Memory B cell (primary cell): ENCODE data around the gene SHISA4.

Experiments
- ATAC-seq: fragments of 150-1000 bp; cut with Tn5 transposase; 2 replicates; pipeline ENCODE4 v1.10.0; 2021; ENCODE audit warnings: low read depth, mild to moderate bottlenecking, moderate library complexity
- DNase-seq, 2 donors: peaks; one replicate each; pipeline ENCODE4 v3.0.0; 2022; ENCODE audit warnings: low spot score in 2 of 2
- H3K27ac Mint-ChIP-seq: one replicate; pipeline ENCODE4 v1.8.0; 2022; ENCODE audit warnings: mild to moderate bottlenecking, moderate library complexity, mixed read lengths
- H3K27me3 Mint-ChIP-seq: one replicate; pipeline ENCODE4 v1.8.0; 2022; ENCODE audit warnings: mixed read lengths
- H3K36me3 Mint-ChIP-seq: one replicate; pipeline ENCODE4 v1.8.0; 2022; ENCODE audit warnings: mild to moderate bottlenecking, mixed read lengths
- H3K4me1 Mint-ChIP-seq: one replicate; pipeline ENCODE4 v1.8.0; 2022; ENCODE audit warnings: mixed read lengths
- H3K4me3 Mint-ChIP-seq: one replicate; pipeline ENCODE4 v1.8.0; 2022; ENCODE audit warnings: mild to moderate bottlenecking, moderate library complexity, mixed read lengths
- H3K9me3 Mint-ChIP-seq: one replicate; pipeline ENCODE4 v1.8.0; 2022; ENCODE audit warnings: mixed read lengths

The SHISA4 gene

DNA sequence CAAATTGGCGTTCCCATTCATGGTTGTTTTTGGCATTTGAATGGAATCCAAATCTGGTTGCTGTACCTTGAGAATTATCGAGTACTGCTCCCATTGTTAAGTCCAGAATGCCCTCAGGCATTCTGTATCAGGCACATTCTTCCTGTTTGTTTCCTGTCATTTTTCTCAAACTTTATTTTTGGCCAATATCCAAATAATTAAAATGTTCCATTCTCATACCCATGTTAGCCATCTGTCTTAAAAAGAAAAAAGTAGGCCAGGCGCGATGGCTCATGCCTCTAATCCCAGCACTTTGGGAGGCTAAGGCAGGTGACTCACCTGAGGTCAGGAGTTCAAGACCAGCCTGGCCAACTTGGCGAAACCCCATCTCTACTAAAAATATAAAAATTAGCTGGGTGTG is 29.3 kb upstream of the SHISA4 start:
- Mint-ChIP-seq H3K9me3 (no peaks in the 10 kb centered on the region), H3K4me1 (no peaks in the 10 kb centered on the region), H3K27ac (no peak overlapping the region), H3K4me3 (no peak overlapping the region), H3K36me3 (peaks cover 41% of the 10 kb centered on the region), H3K27me3 (no peaks in the 10 kb centered on the region)
- DNase-seq (no peak), ATAC-seq (no peak)

DNA sequence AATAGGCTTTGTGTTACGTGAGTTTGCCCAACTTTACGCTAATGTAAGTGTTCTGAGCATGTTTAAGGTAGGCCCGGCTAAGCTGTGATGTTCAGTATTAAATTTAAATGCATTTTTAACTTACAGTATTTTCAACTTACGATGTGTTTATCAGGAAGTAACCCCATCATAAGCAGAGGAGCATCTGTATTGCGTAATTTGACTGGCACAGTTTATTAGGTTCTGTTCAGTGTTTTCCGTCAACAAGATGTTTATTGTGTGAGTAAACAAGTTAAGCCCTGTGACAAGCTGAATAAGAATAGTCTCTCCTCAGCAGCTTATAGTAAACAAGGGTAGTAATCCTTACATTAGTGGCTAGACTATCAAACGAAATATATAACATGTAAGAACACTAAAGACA is 27.2 kb upstream of the SHISA4 start:
- H3K4me1 Mint-ChIP-seq: no peaks in the 10 kb centered on the region
- H3K9me3 Mint-ChIP-seq: no peaks in the 10 kb centered on the region
- peaks cover 36% of the 10 kb centered on the region for H3K36me3 Mint-ChIP-seq
- ATAC-seq (no peak), DNase-seq (no peak)
- no peaks in the 10 kb centered on the region for H3K27me3 Mint-ChIP-seq
- no peak overlapping the region for H3K27ac Mint-ChIP-seq
- H3K4me3 Mint-ChIP-seq: no peak overlapping the region

DNA sequence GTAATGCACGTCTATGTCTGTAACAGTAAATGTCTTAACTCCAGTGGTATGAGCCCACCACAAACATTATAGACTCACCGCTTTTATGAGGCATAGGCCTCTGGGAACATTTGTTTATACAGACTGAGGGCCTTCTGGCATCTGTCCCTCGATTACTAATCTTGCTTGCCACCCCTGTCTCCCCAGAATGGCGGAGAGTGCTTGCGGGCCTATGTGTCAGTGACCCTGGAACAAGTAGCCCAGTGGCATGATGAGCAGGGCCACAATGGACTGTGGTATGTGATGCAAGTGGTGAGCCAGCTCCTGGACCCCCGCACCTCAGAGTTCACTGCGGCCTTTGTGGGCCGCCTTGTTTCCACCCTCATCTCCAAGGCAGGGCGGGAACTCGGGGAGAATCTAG is 18.3 kb upstream of the SHISA4 start:
- Mint-ChIP-seq H3K36me3 (peaks cover 48% of the 10 kb centered on the region), H3K27me3 (no peaks in the 10 kb centered on the region), H3K9me3 (no peaks in the 10 kb centered on the region), H3K4me1 (no peaks in the 10 kb centered on the region), H3K27ac (no peak overlapping the region), H3K4me3 (no peak overlapping the region)
- ATAC-seq (no peak), DNase-seq (no peak)

DNA sequence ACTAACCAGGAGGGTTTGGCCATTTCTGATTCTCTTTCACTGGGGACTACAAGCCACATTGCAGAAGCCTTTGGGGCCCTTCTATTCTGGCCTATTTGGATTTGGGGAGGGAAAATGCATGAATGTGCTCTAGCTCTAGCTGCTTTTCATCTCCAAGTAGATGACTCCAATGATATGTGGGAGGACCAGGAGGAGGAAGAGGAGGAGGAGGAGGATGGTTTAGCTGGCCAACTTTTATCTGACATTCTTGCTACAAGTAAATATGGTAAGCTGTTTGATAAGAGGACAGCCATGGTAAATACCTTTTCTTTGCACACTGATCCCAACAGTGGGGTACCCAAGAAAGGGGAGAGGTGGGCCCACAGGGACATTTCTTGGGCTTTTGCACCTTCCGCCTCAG is 14.0 kb upstream of the SHISA4 start:
- H3K27ac Mint-ChIP-seq: no peak overlapping the region
- DNase-seq (no peak), ATAC-seq (no peak)
- H3K4me3 Mint-ChIP-seq: no peak overlapping the region
- no peaks in the 10 kb centered on the region for H3K9me3 Mint-ChIP-seq
- H3K36me3 Mint-ChIP-seq: peaks cover 40% of the 10 kb centered on the region
- no peaks in the 10 kb centered on the region for H3K27me3 Mint-ChIP-seq
- no peaks in the 10 kb centered on the region for H3K4me1 Mint-ChIP-seq

DNA sequence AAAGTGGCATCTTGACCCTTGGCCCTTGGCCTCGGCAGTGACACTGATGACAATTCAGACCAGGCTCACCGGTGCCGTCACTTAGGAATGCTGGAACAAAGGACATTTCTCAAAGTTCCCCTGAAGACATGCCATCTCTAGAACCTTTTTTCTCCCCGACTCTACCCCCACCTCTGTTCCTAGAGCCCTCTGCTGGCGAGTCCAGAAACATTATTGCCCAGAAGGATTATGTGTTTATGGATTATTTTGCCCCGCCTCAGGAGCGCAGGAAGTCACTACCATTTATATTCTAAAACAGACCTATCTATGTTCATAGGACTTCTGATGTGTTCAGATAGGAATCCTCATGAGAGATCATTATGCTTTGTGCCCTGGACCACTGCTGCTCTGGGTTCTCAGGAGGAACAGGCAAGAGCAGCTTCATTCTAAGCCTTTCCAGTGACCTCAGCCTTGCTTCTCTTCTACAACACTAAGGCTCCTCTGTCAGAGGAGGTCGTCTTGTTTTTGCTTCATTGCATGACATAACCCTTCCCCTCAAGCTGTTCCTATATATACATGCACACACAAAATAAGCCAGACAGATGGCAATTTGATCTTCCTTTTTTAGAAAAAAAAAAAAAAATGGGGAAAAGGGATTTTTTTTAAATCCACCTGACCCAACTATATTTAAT is 12.4 kb upstream of the SHISA4 start:
- DNase-seq: no peak
- peak overlapping the region; percentile 75 for H3K27ac Mint-ChIP-seq
- no peak for ATAC-seq
- peaks cover 33% of the 10 kb centered on the region for H3K36me3 Mint-ChIP-seq
- no peak overlapping the region for H3K4me3 Mint-ChIP-seq
- H3K27me3 Mint-ChIP-seq: no peaks in the 10 kb centered on the region
- no peaks in the 10 kb centered on the region for H3K9me3 Mint-ChIP-seq
- no peaks in the 10 kb centered on the region for H3K4me1 Mint-ChIP-seq

DNA sequence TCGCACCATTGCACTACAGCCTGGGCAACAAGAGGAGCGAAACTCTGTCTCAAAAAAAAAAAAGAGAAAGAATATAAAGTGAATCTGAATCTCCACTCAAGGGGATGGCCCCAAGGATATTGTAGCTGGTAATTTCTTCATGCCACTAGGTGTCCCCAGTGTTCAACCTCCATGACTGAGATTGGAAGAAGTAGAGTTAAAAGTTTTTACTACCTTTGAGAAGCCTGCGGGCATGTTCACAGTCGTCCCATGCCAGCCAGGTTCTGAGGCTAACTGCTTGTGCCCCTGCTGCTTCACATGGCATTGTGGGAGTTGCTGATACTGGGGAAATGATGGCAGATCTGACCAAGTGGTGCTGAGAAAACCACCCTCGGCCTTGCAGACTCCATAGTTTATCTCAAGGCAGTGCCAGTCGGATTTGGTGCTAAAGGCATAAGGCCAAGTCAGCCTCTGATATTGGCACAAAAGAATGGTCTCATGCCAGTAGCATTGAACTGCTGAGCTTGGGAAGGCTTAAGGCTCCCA is 10.8 kb upstream of the SHISA4 start:
- peaks cover 2% of the 10 kb centered on the region for H3K4me1 Mint-ChIP-seq
- DNase-seq: no peak
- H3K27me3 Mint-ChIP-seq: no peaks in the 10 kb centered on the region
- no peak overlapping the region for H3K4me3 Mint-ChIP-seq
- H3K9me3 Mint-ChIP-seq: no peaks in the 10 kb centered on the region
- peaks cover 20% of the 10 kb centered on the region for H3K36me3 Mint-ChIP-seq
- H3K27ac Mint-ChIP-seq: no peak overlapping the region
- no peak for ATAC-seq

DNA sequence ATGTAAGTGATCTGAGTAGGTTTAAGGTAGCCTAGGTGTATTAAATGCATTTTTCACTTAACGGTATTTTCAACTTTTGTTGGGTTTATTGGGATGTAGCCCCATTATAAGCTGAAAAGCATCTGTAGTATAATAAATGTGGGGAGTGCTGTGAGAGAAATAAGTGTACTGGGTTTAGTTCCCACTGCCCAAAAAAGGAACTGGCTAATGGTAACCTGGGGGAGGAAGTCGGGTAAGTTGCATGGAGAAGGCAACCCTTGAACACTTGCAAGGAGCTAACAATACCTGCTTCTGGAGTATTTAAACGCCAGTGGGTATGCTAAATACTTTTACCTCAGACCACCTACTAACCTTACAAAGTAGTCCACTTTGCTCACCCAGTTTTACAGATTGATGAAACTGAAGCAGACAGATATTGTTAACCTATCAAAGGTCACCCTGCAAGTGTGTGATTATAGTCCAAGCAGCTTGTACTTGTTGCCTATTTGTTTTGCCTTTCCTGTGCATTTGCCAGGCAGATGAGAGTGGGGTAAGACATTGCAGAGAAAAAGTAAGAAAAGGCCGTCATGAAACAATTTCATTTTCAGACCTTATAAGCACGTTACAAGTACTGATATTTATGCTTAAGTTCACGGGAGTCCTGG is 7.6 kb upstream of the SHISA4 start:
- Mint-ChIP-seq H3K36me3 (peaks cover 7% of the 10 kb centered on the region), H3K4me3 (no peak overlapping the region), H3K9me3 (no peaks in the 10 kb centered on the region), H3K27ac (no peak overlapping the region), H3K27me3 (no peaks in the 10 kb centered on the region), H3K4me1 (peaks cover 15% of the 10 kb centered on the region)
- no peak for ATAC-seq
- no peak for DNase-seq

DNA sequence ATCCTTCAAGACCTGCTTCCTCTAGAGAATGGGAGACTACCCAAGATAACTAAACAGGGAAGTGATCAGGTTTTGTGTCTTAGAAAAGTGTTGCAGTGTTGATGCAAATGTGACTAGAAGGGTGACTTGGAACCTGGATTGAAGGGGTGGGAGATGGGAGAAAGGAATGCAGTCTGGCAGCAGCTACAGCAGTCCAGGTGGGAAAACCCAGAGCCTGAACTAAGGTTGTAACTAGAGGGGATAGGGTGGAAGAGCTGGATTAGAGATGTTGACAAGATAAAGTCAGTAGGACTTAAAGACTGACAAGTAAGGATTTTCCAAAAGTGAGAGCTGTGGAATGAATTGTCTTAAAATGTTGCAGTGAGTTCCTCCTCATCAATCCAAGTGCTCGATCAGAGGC is 7.1 kb upstream of the SHISA4 start:
- Mint-ChIP-seq H3K36me3 (peaks cover 4% of the 10 kb centered on the region), H3K27me3 (peaks cover 1% of the 10 kb centered on the region), H3K4me1 (peaks cover 15% of the 10 kb centered on the region), H3K4me3 (no peak overlapping the region), H3K27ac (no peak overlapping the region), H3K9me3 (no peaks in the 10 kb centered on the region)
- DNase-seq (no peak), ATAC-seq (no peak)

DNA sequence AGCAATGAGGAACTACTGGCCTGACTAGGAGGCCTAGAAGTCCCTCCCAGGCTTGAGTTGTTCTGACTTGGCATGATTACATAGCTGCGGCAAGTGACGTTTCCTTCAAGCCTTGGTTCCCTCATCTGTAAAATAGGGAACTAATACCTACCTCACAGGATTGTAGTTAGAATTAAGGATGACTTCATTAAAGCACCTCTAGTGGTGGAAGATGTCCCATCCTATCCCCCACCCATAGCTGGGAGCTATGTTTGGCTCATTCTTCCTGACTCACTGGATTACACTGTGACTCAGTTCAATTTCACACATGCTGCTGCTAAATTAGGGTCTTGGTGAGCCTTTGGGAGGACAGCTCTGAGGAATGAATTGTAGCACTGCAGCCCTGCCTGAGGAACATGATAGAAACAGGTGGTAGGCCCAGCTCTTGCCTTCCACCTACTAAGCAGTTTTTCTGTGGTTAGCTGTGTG is 6.0 kb upstream of the SHISA4 start:
- Mint-ChIP-seq H3K4me3 (no peak overlapping the region), H3K36me3 (no peaks in the 10 kb centered on the region), H3K27me3 (peaks cover 10% of the 10 kb centered on the region), H3K27ac (no peak overlapping the region), H3K9me3 (no peaks in the 10 kb centered on the region), H3K4me1 (peaks cover 15% of the 10 kb centered on the region)
- DNase-seq (peak in 1 of 2 donors; percentile 41), ATAC-seq (peak; percentile 93)

DNA sequence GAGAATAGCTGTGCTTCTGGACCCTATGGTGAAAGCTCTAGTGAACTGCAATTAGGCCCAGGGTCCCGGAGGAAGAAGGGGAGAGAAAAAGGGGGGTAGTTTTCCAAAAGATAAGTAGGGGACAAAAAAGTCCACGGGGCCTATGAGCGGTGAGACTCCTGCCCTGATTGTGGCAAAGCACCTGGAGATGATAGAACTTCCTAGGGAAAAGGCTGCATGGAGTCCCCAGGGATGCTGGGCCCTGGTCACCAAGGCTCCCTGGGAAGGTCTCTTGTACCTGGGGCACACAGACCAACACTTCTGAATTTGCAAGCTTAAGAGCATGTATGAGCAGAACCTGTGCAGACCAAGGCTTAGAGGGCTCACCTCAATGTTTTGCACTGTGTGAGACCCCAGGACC is 5.4 kb upstream of the SHISA4 start:
- peaks cover 13% of the 10 kb centered on the region for H3K27me3 Mint-ChIP-seq
- DNase-seq (no peak), ATAC-seq (no peak)
- no peaks in the 10 kb centered on the region for H3K9me3 Mint-ChIP-seq
- H3K4me3 Mint-ChIP-seq: no peak overlapping the region
- H3K4me1 Mint-ChIP-seq: peaks cover 15% of the 10 kb centered on the region
- H3K27ac Mint-ChIP-seq: no peak overlapping the region
- H3K36me3 Mint-ChIP-seq: no peaks in the 10 kb centered on the region

DNA sequence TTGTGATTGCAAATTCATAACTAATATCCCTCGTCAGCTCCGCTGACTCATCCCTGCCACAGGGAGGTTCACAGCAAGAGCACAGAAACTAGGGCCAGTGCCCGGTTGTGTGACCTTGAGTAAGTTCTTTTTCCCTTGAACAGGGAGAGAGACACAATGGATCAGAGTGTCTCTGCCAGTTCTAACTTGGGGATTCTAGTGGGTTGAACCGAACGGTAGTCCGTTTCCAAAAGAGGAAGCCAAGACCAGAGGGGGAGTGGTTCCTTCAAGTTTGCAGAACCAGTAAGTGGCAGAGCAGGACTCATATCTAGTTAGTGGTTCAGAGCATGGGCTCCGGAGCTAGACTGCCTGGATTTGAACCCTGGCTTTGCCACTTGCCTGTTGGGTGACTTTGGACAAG is 4.9 kb upstream of the SHISA4 start:
- Mint-ChIP-seq H3K9me3 (no peaks in the 10 kb centered on the region), H3K27ac (no peak overlapping the region), H3K27me3 (peaks cover 13% of the 10 kb centered on the region), H3K36me3 (no peaks in the 10 kb centered on the region), H3K4me3 (no peak overlapping the region), H3K4me1 (peaks cover 15% of the 10 kb centered on the region)
- DNase-seq: peak in 1 of 2 donors; percentile 29
- ATAC-seq: peak; percentile 45

DNA sequence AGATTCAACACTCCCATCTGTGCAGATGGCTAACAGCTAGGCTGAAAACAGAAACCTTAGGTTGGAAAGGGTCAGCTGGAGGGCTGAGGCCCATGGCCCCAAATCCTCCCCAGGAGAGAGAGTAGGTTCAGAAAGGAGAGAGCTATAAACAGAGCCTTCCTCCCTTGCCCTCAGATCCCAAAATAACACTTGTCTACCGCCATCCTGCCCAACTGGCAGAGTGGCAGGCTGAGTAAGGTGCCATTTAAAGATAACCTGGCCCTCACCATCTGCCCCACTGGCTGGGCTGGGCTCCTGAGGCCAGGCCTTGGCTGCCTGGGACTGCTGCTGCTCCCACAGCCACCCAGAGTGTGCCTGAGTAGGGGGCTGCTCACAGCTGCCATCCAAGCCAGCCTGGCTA is 4.3 kb upstream of the SHISA4 start:
- ATAC-seq (no peak), DNase-seq (no peak)
- no peaks in the 10 kb centered on the region for H3K9me3 Mint-ChIP-seq
- H3K27me3 Mint-ChIP-seq: peaks cover 13% of the 10 kb centered on the region
- peaks cover 15% of the 10 kb centered on the region for H3K4me1 Mint-ChIP-seq
- H3K36me3 Mint-ChIP-seq: no peaks in the 10 kb centered on the region
- H3K27ac Mint-ChIP-seq: no peak overlapping the region
- no peak overlapping the region for H3K4me3 Mint-ChIP-seq

DNA sequence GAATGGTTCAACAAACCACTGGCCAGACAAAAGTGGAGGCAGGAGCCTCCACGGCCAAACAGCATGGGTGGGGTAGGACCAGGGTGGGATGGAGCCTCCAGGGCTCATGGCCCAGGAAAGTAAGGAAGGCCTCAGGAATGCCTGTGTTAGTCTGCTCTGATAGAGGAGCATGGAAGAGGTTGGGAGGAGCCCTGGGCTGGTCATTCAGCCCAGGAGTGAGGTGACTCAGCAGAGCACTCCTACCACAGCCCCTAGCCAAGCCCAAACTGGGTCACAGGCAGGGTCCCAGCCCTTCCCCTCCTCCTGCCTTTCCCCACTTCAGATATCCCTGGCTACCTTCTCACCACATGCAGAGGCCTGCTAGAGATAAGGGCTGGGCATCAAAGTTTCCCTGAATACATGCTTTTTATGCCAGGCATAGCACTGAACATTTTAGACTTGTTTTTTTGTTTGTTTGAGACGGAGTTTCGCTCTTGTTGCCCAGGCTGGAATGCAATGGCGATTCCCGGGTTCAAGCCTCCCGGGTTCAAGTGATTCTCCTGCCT is 3.1 kb upstream of the SHISA4 start:
- peaks cover 2% of the 10 kb centered on the region for H3K36me3 Mint-ChIP-seq
- no peak for ATAC-seq
- no peak overlapping the region for H3K27ac Mint-ChIP-seq
- no peak for DNase-seq
- H3K27me3 Mint-ChIP-seq: peaks cover 17% of the 10 kb centered on the region
- no peak overlapping the region for H3K4me3 Mint-ChIP-seq
- peaks cover 18% of the 10 kb centered on the region for H3K4me1 Mint-ChIP-seq
- no peaks in the 10 kb centered on the region for H3K9me3 Mint-ChIP-seq

DNA sequence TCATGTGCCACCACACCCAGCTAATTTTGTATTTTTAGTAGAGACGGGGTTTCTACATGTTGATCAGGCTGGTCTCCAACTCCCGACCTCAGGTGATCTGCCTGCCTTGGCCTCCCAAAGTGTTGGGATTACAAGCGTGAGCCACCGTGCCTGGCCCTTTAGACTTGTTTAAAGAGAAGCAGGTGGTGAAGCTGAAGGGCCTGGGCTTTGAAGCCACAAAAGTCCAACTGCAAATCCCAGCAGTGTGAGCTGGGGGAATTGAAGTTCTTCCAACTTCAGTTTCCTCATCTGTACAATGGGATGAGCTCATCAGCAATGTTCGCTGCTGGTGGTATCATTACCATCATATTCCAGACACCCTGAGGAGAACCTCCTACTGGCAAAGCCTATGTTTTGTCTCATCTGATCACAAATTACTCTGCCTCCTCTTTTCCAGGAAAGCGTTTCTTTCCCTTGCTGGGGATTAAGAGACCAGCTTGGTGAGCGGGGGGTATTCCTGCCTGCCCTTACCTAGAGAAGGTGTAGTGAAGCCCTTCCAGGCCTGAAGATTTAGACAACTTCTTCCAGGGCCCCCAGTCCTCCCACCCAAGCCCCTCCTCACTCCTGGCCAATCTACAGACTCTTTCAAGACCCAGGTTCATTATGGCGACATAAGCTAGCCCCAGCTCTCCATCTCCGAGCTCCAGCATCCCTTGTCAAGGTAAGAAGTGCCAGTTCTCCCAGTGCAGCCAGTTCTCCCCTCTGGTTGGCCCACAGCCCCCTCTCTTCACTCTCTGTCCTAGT is 2.4 kb upstream of the SHISA4 start:
- ATAC-seq: no peak
- no peak overlapping the region for H3K27ac Mint-ChIP-seq
- H3K4me3 Mint-ChIP-seq: no peak overlapping the region
- H3K4me1 Mint-ChIP-seq: peaks cover 18% of the 10 kb centered on the region
- peaks cover 2% of the 10 kb centered on the region for H3K36me3 Mint-ChIP-seq
- H3K9me3 Mint-ChIP-seq: no peaks in the 10 kb centered on the region
- DNase-seq: no peak
- H3K27me3 Mint-ChIP-seq: peaks cover 21% of the 10 kb centered on the region
